T-helper 1 cell (primary cell): Measurements from ENCODE around the gene AFF3.
"Not testable (repeated sequence)": the region's sequence is repeated elsewhere in the genome, so short reads cannot be mapped to it uniquely, and the experiment has no call there.

ENCODE experiments used
- DNase-seq, 5 donors: peaks; one replicate each; pipeline ENCODE4 v3.0.0-alpha.2; 2012 to 2020

Gene AFF3

DNA sequence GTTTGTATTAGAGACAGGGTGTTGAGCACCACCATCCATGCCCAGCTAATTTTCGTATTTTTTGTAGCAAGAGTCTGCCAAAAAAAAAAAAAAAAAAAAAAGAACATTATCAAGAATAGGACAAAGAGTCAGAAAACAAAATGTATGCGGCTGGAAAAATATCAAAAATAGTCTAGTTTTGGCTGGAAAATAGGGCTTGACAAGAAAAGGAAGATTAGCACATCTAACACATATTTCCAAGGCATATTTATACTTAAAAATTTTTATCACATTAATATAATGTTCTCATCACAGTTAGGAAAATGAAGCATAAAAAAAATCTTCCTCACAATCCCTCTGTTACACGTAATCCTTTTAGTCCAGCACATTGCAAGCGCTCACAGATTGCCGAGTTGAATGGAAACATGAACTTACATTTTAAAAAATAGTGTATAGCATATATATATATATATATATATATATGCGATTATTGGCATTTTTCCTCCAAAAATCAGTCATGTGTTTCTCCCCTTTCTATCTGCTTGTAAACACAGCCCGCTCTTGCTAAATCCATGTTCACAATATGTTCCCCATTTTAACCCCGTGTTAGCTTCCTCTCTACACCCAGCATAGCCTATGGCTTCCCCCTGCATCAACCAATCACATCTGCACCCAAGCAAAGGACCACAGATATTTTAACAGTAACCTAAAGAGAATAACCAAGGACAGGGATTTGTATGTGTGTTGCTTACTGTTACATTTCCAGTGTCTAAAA lies 183.0 kb downstream of the AFF3 start:
- DNase-seq, result no peak

DNA sequence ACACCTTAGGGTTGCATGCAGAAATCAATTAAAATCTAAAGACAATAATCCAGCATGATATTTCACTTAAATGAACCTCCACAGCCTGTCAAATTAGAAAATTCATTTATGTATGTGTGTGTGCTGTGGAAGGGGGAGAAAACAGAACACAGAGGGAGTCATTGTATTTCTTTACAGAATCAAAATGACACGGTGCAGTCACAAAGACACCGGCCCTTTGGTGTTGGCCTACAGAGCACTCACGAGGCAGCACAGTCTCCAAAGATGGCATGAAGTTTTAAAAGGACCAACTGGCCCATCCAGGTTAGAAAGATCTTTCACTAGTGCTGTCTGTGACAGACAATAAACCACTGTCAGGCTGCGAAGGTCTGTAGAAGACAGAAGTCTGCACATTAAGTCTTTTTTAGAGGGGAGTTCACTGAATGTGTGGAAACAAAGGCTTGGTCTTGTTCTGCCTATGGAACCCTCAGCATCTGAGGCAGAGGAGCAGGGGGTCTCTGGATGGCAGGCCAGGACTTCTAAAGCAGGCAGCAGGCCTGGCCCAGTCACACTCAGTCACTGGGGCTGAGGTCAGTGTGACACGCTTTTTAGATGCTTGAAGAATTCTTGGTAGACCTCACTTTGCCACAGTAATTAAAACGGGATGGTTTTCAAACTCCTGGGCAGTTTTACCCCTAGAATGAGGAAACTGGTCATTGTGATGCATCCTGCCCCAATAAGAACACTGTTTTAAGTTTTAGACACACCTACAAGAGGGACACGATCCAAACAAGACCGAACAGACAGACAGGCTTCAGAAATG lies 184.9 kb downstream of the AFF3 start:
- DNase-seq, result no peak

DNA sequence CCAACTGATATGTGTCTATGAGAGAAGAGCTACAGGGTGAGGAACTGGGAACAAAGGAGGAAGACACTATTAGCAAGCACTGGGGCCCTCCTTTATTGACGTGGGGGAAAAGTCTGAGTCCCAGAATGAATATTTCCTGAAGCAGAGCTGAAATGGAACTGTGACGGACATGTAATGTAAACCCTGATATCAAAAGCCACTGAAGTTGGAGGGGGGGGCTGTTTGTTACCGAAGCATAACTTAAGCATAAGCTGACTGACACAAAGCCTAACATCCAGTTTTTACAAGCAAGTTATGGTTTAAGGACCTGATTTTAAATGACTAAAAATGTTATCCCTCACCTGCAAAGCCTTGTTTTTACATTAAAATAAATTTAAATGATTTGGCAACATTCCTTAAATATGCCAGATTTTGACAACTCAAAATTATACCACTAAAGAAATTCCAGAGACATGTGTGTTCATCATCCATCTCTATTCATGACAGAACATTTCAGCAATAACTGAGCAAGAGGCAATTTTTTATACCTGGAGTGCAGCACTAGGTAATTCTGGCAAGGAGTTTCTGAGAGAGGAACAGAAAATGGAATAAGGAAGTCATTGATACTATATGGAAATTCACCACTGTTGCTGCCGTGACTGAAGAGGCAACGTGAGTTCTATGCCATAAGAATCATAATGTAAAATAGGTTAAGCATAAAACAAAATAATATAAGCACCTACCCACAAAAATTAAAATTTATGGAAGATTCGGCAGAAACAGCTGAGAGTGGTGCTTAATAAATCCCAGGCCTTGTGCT lies 186.0 kb downstream of the AFF3 start:
- DNase-seq, result no peak

DNA sequence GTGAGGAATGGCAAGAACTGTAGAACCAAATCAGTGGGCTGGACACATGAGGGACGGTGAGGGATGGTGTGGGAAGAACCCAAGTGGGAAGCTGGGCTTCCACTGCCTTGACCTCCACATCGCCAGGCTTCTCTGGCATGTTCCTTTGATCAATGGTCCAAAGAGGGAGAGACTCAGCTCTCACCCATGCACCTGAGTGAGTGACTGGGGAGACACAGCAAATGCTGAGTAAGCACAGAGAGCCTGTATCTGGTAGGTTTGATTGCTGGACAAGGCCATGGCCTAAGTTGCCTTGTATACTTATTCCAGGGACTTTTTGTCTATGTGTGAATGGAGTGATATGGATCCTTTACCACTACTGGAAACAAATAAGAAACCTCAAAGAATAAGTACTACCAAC lies 188.6 kb downstream of the AFF3 start:
- DNase-seq, result no peak

DNA sequence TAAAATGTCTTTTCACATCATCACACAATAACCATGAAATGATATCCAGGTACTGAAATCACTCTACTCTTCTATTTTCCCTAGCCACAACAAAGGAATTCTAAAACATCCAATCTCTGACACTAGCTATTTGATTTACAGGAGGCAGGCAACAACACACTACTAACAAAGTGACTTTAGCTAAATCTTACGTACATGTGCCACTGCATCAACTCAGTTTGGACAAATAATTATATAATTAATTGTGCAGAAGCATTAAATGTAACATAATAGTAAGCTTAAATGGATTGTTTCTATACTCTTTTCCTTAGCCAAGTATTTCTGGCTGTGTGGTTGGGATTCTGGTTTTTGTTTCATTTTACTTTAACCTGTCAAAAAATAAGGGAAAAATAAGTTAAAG lies 192.4 kb downstream of the AFF3 start:
- no peak for DNase-seq

DNA sequence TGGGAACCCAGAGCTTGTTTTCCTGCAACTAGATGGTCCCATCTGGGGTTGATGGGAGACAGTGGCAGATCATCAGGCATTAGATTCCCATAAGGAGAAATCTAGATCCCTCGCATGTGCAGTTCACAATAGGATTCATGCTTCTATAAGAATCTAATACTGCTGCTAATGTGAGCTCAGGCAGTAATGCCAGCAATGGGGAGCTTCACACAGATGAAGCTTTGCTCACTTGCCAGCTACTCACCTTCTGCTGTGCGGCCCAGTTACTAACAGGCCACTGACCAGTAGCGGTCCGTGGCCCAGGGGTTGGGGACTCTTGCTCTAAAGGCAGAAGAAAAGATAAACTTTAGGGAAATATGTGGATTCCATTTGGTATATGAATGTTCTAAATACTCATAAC lies 192.9 kb downstream of the AFF3 start:
- no peak for DNase-seq

DNA sequence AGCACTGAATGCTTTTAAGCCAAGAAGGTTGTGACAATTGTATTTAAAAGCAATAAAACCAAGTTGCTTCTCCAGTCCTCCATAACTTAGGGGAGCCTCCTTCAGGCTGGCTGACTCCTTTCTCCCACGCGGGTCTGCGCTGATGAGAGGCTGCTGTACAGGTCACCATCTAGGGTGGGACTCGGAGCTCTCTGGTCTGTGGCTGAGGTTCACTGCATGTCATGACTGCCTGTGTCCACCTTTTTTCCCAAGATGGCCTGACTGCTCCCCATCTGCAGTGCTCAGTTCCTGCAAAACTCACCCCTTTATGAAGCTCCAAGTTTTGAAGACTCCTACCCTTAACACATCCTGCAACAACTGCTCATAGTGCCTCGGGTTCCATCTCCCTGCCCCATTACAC lies 194.4 kb downstream of the AFF3 start:
- DNase-seq, result no peak

DNA sequence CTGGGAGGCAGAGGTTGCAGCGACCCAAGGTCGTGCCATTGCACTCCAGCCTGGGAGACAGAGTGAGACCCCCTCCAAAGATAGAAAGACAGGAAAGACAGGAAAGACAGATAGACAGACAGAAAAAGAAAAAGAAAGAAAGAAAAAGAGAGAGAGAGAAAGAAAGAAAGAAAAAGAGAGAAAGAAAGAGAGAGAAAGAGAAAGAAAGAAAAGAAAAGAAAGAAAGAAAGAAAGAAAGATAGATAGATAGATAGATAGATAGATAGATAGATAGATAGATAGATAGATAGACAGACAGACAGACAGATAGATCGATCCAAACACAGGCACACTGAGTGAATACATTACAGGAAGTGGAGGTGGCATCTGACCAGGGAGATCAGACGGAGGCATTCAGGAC lies 195.0 kb downstream of the AFF3 start:
- not testable (repeated sequence) for DNase-seq

DNA sequence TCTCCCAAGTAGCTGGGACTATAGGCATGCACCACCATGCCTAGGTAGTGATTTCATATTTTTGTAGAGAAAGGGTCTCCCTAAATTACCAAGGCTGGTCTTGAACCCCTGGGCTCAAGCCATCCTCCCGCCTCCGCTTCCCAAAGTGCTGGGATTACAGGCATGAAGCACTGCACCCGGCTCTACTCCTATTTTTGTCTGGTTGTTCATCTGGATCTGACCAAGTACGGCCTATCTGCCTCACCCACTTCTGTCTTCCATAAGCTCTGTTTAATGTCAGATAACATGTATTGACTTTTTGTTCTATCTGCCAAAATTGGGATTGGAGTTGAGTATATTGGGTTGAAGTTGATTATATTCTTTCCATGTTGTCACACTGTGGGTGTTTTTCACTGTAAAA lies 198.4 kb downstream of the AFF3 start:
- DNase-seq, result no peak

DNA sequence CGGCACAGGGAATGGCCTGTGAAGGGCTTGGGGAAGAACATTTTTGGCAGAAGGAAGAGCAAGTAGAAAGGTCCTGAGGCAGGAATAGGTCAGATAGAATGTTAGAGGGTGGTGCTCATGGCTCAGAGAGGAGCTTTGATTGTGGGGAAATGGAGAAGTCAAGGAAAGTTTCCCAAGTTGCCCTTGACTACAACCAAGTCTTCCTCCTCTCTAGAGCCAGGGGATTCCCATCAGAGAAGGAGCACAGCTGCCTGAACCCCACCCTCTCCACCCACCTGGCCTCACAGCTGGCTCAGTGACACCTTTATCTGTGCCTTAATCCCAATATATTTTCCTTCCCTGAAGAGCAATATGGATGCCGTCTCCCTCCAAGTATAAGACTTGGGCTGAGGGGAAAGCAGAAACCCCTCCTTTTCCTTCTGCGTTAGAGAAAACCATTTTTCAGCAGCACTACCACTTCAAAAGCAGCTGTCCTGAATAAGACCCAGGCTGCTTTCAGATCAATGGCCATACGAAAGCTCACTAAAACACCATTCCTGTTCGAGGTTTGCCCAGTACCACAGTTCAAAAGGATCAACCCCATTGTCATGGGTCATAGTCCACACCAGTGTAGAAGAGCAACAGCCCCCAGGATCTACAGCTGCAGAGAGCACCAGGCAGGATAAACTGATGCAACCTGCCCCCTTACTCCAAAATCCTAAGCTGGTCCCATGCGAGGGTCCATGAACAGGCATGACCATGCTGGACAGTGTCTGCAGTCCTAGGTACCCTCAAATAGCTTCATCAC lies 199.6 kb downstream of the AFF3 start:
- DNase-seq, result no peak

DNA sequence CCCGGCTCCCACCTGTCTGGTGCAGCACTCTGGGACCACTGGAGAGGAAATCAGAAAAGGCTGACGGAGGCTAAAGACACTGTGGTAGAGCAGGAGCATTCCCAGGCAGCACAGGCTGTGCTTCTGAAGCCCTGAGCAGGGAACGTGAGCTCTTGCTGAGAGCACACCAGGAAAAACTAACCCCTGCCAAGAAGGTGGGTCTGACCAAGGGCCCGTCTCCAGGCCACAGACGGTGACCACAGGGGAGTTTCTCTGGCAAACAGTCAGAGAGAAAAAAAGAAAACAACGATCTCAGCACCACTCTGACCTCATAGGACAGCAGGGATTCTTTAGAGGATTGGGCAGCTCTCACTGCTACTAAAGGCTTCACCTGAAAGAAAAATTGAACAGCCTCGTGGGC lies 201.4 kb downstream of the AFF3 start:
- no peak for DNase-seq

DNA sequence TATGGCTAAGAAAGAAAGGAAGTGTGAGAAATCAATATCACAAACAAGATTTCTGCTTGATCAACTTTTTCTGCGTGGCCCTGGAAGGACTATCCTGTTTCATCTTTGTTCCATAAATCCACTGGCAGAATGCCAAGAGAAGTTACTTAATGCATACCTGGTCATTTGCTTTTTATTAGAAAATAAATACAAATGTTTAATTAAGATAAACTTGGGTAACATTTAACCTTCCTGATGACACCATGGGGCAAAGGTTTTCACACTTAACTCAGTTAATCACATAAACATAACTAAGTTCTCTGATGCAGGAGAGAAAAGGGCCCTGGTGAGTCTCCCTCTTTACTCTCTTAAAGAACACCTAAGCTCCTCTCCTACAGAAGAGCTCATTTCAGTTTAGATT lies 203.3 kb downstream of the AFF3 start:
- no peak for DNase-seq

DNA sequence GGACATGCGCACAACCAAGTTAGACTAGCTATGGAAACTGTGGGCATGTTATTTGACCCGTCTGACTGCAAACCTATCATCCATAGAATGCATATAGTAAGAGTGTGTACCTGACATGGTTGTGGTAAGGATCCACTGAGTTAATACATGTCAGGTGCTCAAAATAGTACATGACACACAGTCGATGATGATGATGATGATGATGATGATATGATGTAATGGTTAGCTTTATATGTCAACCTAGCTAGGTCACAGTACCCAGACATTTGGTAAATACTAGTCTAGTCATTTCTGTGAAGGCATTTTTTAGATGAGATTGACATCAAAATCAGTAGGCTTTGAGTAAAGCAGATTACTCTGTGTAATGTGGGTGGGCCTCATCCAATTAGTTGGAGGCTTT lies 204.1 kb downstream of the AFF3 start:
- DNase-seq, result no peak

DNA sequence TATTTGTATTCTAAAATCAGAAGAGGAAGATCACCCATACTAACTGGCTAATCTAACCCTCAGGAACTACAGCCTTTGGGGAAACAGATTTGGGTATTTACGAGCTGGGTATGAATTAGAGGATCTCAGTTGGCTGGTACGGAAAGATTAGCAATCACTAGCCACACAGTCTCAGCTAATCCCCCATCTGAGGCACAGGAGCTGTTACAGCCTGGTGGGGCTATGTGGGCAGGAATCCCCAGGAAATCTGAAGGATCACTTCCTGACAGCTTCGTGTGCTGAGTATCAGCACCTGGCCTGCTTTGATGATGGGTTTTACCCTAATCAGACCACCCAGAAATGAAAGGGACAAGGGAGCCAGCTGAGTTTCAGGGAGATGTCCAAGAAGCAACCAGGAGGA lies 206.3 kb downstream of the AFF3 start:
- no peak for DNase-seq

DNA sequence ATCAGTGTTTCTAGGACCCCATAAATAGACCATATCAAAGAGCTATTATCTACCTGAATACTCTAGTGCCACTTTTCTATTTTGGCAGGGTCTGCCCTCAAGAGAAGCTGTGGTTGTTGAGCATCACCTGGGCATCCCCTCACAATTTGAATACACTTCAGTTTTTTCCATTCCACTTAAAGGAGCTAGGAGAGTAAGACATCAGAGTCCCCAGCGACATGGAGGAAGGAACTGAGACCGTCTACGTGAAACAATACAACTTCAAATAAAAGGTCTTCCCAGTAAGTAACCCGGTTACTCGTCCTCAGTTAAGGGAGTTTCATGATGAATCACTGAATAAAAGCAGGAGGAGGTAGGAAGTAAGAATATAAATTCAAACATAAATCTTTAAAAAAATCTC lies 206.7 kb downstream of the AFF3 start:
- no peak for DNase-seq

DNA sequence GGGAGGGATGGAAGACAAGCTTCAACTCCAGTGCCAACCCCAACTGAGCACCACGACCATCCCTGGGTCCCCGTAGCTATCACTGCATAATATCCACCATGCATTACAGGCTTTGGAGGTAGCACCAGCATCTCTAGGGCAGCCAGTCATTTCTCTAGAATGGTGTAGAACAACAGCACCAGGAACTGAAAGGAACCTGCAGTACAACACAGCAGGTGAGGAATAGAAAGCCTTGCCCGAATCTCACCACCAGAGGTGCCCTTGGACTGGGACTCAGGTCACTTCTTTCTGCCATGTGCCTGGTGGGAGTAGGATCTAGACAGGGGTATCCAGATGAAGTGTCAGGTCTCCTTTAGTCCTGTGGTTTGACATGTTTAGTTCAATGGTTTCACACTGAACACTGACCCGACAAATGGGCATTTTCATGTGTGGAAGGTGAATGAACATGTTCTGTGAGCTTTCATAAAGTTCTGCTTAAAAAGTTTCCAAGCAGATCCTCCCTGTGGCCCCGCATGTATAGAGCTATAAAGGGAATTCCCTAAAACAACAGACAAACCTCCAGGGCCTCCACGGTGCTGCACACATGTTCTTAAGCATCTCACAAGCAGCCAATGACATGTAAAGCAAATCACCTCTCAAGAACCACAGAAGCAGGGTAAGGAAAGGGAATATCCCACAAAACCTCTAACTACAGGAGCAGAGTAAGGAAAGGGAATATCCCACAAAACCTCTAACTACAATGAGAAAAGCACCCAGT lies 208.3 kb downstream of the AFF3 start:
- no peak for DNase-seq

DNA sequence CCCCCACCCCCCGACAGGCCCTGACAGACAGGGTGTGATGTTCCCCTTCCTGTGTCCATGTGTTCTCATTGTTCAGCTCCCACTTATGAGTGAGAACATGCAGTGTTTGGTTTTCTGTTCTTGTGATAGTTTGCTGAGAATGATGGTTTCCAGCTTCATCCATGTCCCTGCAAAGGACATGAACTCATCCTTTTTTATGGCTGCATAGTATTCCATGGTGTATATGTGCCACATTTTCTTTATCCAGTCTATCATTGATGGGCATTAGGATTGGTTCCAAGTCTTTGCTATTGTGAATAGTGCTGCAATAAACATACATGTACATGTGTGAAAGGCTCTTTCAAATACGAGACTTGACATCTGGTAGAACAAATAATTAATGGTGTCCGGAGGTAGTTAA lies 208.9 kb downstream of the AFF3 start:
- DNase-seq, result not testable (repeated sequence)

DNA sequence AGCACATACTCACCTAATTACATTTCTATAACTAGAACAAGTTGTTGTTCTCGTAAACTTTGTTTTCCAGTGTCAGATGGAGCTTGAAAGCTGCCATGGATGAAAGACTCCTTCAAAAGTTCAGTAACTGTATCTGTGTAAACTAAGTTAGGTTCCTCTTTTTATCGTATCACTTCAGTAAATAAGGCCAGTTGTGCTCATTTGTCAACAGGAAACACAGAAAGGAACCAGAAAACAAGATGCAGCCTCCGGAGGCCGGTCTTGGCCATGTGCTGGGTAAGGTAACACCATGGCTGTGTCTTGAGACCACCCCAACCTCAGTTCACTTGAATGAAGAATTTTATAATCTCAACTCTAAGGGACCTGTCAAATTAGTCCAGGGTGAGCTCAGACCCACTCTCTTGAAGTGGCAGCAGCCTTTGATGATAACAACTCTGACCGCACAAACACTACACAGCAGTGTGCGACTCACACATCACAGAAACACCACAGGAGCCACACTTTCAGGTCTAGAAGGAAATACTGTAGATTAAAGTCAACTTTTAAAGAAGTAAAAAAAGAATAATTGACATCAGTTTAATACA lies 213.8 kb downstream of the AFF3 start:
- no peak for DNase-seq

DNA sequence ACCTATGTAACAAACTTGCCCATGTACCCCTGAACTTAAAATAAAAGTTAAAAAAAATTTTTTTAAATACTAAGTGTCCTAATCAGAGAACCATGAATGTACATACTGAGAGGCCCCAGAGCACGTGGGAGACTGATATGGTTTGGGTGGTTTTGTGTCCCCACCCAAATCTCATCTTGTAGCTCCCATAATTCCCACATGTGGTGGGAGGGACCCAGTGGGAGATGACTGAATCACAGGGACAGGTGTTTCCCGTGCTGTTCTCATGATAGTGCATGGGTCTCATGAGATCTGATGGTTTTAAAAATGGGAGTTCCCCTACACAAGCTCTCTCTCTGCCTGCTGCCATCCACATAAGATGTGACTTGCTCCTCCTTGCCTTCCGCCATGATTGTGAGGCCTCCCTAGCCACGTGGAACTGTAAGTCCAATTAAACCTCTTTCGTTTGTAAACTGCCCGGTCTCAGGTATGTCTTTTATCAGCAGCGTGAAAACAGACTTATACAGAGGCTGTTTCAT lies 214.6 kb downstream of the AFF3 start:
- not testable (repeated sequence) for DNase-seq

DNA sequence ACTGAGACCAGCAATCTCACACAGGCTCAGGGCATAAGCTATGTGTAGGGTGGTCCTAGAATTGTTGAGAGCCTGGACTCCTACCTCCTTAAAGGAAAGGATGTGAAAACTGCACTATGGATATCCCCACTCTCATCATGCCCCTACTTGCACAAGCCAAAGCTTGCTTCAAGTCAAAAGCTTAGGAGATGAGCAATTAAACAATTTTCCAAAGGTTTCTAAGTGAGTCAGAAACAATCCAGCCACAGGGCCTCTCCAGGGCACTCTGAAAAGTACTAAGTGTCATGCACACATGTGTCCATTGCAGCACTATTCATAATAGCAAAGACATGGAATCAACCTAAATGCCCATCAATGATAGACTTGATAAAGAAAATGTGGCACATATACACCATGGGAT lies 215.4 kb downstream of the AFF3 start:
- no peak for DNase-seq

DNA sequence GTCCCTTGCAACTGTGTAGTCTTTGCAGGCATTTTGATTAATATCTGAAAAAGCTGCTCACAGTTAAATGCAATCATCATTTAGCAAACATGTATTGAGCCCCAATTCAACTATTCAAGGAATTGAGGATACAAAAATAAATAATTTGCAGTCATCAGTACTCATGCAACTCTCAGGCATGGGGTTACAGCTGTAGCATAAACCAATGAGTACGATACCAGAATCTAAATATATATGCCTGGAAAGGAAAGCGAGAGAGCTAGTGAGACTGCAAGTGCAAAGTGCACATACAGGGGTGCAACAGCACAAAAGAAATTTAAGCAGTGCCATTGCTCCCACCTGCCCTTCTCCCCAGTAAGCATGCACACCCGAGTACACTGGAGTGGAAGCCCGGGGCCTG lies 216.4 kb downstream of the AFF3 start:
- DNase-seq, result no peak
